ENCODE results near the gene MEX3A.

GRCh38 chr1:156091610-156092009 lies 9.3 kb upstream of the MEX3A start:
- TF ChIP-seq CTCF (IDR thresholded peaks at IDR 0.05) (no peak), POLR2A (IDR thresholded peaks at IDR 0.05) (no peak), EP300 (IDR thresholded peaks at IDR 0.05) (no peak)

Measured in ovary (tissue), 3 donors.